Epidermal melanocyte (primary cell): ENCODE data around the gene PTPN11.
A peak's percentile ranks its signal among the peaks of the same experiment; 100 is the strongest.
"Not testable (repeated sequence)": the region's sequence is repeated elsewhere in the genome, so short reads cannot be mapped to it uniquely, and the experiment has no call there.

Experiments used
- DNase-seq: peaks from one replicate; pipeline ENCODE4 v3.0.0; 2011; ENCODE audit warnings: low spot score; ENCODE audit not compliant: insufficient read length

The PTPN11 gene

GRCh38 chr12:112514456-112514855 is 95.7 kb downstream of the PTPN11 start:
- DNase-seq: no peak

GRCh38 chr12:112514926-112515642 is 96.3 kb downstream of the PTPN11 start:
- no peak for DNase-seq

- DNase-seq: no peak
Observed at GRCh38 chr12:112515868-112516267, 97.1 kb downstream of the PTPN11 start.

- no peak for DNase-seq
Observed at GRCh38 chr12:112517730-112518364, 99.1 kb downstream of the PTPN11 start.

- no peak for DNase-seq
Observed at GRCh38 chr12:112518365-112518735, 99.6 kb downstream of the PTPN11 start.

- not testable (repeated sequence) for DNase-seq
Observed at GRCh38 chr12:112519841-112520340, 101.1 kb downstream of the PTPN11 start.

- no peak for DNase-seq
Observed at GRCh38 chr12:112523856-112524255, 105.1 kb downstream of the PTPN11 start.

GRCh38 chr12:112524269-112524668 is 105.5 kb downstream of the PTPN11 start:
- DNase-seq: no peak

- no peak for DNase-seq
Observed at GRCh38 chr12:112524676-112525425, 106.1 kb downstream of the PTPN11 start.

- no peak for DNase-seq
Observed at GRCh38 chr12:112525426-112525809, 106.7 kb downstream of the PTPN11 start.

GRCh38 chr12:112527082-112527481 is 108.3 kb downstream of the PTPN11 start:
- DNase-seq: no peak

GRCh38 chr12:112527501-112527900 is 108.8 kb downstream of the PTPN11 start:
- DNase-seq: no peak

- no peak for DNase-seq
Observed at GRCh38 chr12:112528521-112528920, 109.8 kb downstream of the PTPN11 start.

GRCh38 chr12:112530941-112531340 is 112.2 kb downstream of the PTPN11 start:
- no peak for DNase-seq

GRCh38 chr12:112532106-112532505 is 113.4 kb downstream of the PTPN11 start:
- no peak for DNase-seq

GRCh38 chr12:112533528-112533927 is 114.8 kb downstream of the PTPN11 start:
- DNase-seq: no peak

GRCh38 chr12:112535017-112535416 is 116.3 kb downstream of the PTPN11 start:
- no peak for DNase-seq

- no peak for DNase-seq
Observed at GRCh38 chr12:112535637-112536366, 117.1 kb downstream of the PTPN11 start.

- DNase-seq: no peak
Observed at GRCh38 chr12:112536367-112536730, 117.6 kb downstream of the PTPN11 start.

GRCh38 chr12:112537710-112538396 is 119.1 kb downstream of the PTPN11 start:
- peak; percentile 41 for DNase-seq

GRCh38 chr12:112538740-112539139 is 120.0 kb downstream of the PTPN11 start:
- DNase-seq: no peak
